ENCODE data around the gene MAB21L4.
A peak's percentile ranks its signal among the peaks of the same experiment; 100 is the strongest.

Gene MAB21L4

GRCh38 chr2:240922982-240923537 is 27.1 kb upstream of the MAB21L4 start:
- DNase-seq: no peak

GRCh38 chr2:240922245-240922981 is 26.5 kb upstream of the MAB21L4 start:
- DNase-seq: no peak

GRCh38 chr2:240921995-240922244 is 26.0 kb upstream of the MAB21L4 start:
- no peak for DNase-seq

- peak; percentile 12 for DNase-seq
These were observed 25.5 kb upstream of the MAB21L4 start for GRCh38 chr2:240921311-240921994.

- DNase-seq: no peak
These were observed 24.9 kb upstream of the MAB21L4 start for GRCh38 chr2:240920783-240921231.

GRCh38 chr2:240919786-240920782 is 24.1 kb upstream of the MAB21L4 start:
- no peak for DNase-seq

- DNase-seq: no peak
These were observed 23.3 kb upstream of the MAB21L4 start for GRCh38 chr2:240919161-240919781.

- DNase-seq: no peak
These were observed 22.5 kb upstream of the MAB21L4 start for GRCh38 chr2:240918258-240919091.

- DNase-seq: no peak
These were observed 21.8 kb upstream of the MAB21L4 start for GRCh38 chr2:240917684-240918257.

- no peak for DNase-seq
These were observed 21.2 kb upstream of the MAB21L4 start for GRCh38 chr2:240917009-240917683.

- no peak for DNase-seq
These were observed 20.6 kb upstream of the MAB21L4 start for GRCh38 chr2:240916571-240917008.

- DNase-seq: no peak
These were observed 19.8 kb upstream of the MAB21L4 start for GRCh38 chr2:240915526-240916341.

- no peak for DNase-seq
These were observed 18.9 kb upstream of the MAB21L4 start for GRCh38 chr2:240914645-240915525.

GRCh38 chr2:240913810-240914644 is 18.1 kb upstream of the MAB21L4 start:
- DNase-seq: peak; percentile 72

- no peak for DNase-seq
These were observed 17.2 kb upstream of the MAB21L4 start for GRCh38 chr2:240912878-240913809.

- no peak for DNase-seq
These were observed 15.8 kb upstream of the MAB21L4 start for GRCh38 chr2:240911641-240912265.
